Parathyroid adenoma (tissue), 2 donors: ENCODE data around the gene ACOX3.

Experiments used
- H2AFZ ChIP-seq: fragments of 300-600 bp; sonication (generic); one replicate; pipeline ENCODE4 v1.7.0; 2017; ENCODE audit warnings: antibody characterized with exemption, mild to moderate bottlenecking
- H3K27ac ChIP-seq: fragments of 300-600 bp; sonication (generic); one replicate; pipeline ENCODE4 v1.7.0; 2017
- H3K27me3 ChIP-seq: fragments of 300-600 bp; sonication (generic); one replicate; pipeline ENCODE4 v1.7.0; 2017; ENCODE audit warnings: low read length; ENCODE audit not compliant: control insufficient read depth, insufficient read depth
- H3K36me3 ChIP-seq: fragments of 300-600 bp; sonication (generic); one replicate; pipeline ENCODE4 v1.7.0; 2017; ENCODE audit warnings: low read length; ENCODE audit not compliant: control insufficient read depth, insufficient read depth
- H3K4me1 ChIP-seq: fragments of 300-600 bp; sonication (generic); one replicate; pipeline ENCODE4 v1.7.0; 2017; ENCODE audit warnings: control low read depth
- H3K4me2 ChIP-seq: fragments of 300-600 bp; sonication (generic); one replicate; pipeline ENCODE4 v1.7.0; 2017; ENCODE audit warnings: low read length
- H3K4me3 ChIP-seq: fragments of 300-600 bp; sonication (generic); one replicate; pipeline ENCODE4 v1.7.0; 2017; ENCODE audit warnings: low read depth, low read length
- H3K79me2 ChIP-seq: fragments of 300-600 bp; sonication (generic); one replicate; pipeline ENCODE4 v1.7.0; 2017; ENCODE audit warnings: control low read depth
- H3K9ac ChIP-seq: fragments of 300-600 bp; sonication (generic); one replicate; pipeline ENCODE4 v1.7.0; 2017; ENCODE audit warnings: mild to moderate bottlenecking
- H3K9me3 ChIP-seq: fragments of 300-600 bp; sonication (generic); one replicate; pipeline ENCODE4 v1.7.0; 2017; ENCODE audit warnings: low read length; ENCODE audit not compliant: control insufficient read depth
- CTCF ChIP-seq: fragments of 300-600 bp; sonication (generic); IDR thresholded peaks from one replicate; pipeline ENCODE4 v1.7.0; 2017; ENCODE audit warnings: antibody characterized with exemption, mild to moderate bottlenecking
- donor health status: primary hyperparathyroidism.

The ACOX3 gene

GRCh38 chr4:8369426-8370105, 71.0 kb downstream of the ACOX3 start:
- Histone ChIP-seq H3K27ac (no peak overlapping the region), H3K79me2 (no peaks in the 10 kb centered on the region), H3K27me3 (no peaks in the 10 kb centered on the region), H3K36me3 (no peaks in the 10 kb centered on the region), H3K9me3 (no peaks in the 10 kb centered on the region), H3K4me2 (no peak overlapping the region), H3K9ac (no peak overlapping the region), H2AFZ (no peak overlapping the region), H3K4me3 (no peak overlapping the region), H3K4me1 (no peaks in the 10 kb centered on the region)
- no peak for TF ChIP-seq CTCF

DNA sequence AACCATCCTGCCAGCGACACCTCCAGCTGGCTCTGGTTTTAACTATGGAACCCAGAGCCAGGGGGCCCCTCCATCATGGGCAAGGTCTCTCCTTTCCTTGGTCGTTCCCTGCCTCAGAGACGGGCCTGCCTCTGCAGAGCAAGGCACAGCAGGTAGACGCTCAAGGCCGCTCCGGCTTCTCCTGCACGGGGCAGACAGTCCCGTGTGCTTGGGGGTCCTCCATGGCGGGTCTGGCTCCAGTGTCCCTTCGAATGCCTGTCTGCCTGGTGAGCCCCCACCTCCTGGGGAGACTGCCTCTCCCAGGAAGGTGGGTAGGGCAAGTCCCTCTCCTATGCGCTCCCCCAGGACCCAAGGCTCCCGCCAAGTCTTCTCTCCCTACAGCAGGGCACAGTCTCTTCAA, 71.5 kb downstream of the ACOX3 start:
- H3K36me3 ChIP-seq: no peaks in the 10 kb centered on the region
- no peak overlapping the region for H3K27ac ChIP-seq

DNA sequence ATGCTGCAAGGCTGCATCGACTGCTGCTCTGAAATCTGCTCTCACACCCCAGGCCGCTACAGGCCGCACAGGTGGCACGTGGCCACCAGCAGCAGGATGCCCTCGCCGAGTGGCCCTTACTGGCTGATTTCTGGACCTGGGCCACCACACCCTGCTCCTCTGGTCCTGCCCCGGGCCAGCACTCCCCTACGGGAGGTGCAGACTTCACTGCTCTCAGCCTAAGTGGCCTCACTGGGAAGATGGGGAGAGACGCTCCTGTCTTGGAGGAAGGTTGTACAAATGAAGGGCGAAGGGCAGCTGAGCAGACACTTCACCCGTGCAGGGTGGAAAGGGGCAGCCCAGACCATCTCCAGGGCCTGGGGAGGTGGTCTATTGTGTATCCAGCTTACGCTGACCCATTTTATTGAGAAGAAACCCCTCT, 72.5 kb downstream of the ACOX3 start:
- Histone ChIP-seq H2AFZ (no peak overlapping the region), H3K27me3 (no peaks in the 10 kb centered on the region), H3K9me3 (no peaks in the 10 kb centered on the region), H3K4me1 (no peaks in the 10 kb centered on the region), H3K36me3 (no peaks in the 10 kb centered on the region), H3K9ac (no peak overlapping the region), H3K79me2 (no peaks in the 10 kb centered on the region), H3K4me3 (no peak overlapping the region), H3K27ac (no peak overlapping the region), H3K4me2 (no peak overlapping the region)
- TF ChIP-seq CTCF: no peak

More for the DNA sequence above, 71.5 kb downstream of the ACOX3 start:
- Histone ChIP-seq H3K27me3 (no peaks in the 10 kb centered on the region), H3K79me2 (no peaks in the 10 kb centered on the region), H3K4me2 (no peak overlapping the region), H3K9ac (no peak overlapping the region), H2AFZ (no peak overlapping the region), H3K9me3 (no peaks in the 10 kb centered on the region), H3K4me1 (no peaks in the 10 kb centered on the region), H3K4me3 (no peak overlapping the region)
- TF ChIP-seq CTCF: no peak

DNA sequence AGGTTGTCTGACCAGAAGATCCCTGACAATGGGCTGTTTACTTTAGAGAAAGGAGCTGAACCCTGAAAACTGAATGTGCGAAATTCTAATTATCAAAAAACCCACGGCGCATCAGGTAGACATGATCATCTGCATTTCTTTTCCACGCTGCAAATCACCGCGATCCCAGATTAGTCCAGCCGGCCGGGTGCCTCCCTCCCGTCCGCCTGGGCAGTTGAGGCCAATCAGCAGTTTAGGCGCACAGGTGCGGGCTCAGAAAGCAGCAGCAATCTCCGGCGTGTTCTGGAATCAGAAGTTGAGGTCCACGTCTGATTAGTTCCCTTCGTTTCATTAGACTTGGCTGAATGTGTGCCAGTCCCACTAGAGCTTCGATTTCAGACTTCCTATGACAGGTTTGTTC, 73.9 kb downstream of the ACOX3 start:
- H3K9ac ChIP-seq: no peak overlapping the region
- H3K4me3 ChIP-seq: no peak overlapping the region
- H3K9me3 ChIP-seq: no peaks in the 10 kb centered on the region
- no peaks in the 10 kb centered on the region for H3K36me3 ChIP-seq
- H3K79me2 ChIP-seq: no peaks in the 10 kb centered on the region
- H2AFZ ChIP-seq: no peak overlapping the region
- H3K4me2 ChIP-seq: no peak overlapping the region
- H3K4me1 ChIP-seq: no peaks in the 10 kb centered on the region
- no peaks in the 10 kb centered on the region for H3K27me3 ChIP-seq
- no peak for TF ChIP-seq CTCF
- no peak overlapping the region for H3K27ac ChIP-seq

DNA sequence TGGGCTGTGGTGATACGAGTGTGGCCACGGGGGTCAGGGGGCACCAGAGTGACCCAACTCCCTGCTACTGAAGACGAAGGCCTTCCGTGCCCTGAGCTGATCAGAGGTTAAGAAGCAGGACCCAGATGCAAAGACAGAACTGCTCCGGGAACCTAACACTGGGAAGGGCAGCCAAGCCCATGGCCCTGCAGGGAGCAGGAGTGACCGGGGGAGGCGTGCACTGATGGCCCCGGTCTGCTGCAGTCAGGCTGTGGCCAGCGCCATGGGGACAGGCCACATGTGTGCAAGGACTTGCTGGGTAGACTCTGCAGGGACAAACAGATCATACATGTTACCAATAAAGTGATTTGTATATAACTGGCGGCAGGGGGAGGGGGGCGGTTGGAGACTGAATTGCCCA, 74.6 kb downstream of the ACOX3 start:
- Histone ChIP-seq H3K9me3 (no peaks in the 10 kb centered on the region), H3K36me3 (no peaks in the 10 kb centered on the region), H3K4me1 (no peaks in the 10 kb centered on the region), H3K4me3 (no peak overlapping the region), H3K27me3 (no peaks in the 10 kb centered on the region), H2AFZ (no peak overlapping the region), H3K27ac (no peak overlapping the region), H3K79me2 (no peaks in the 10 kb centered on the region), H3K9ac (no peak overlapping the region), H3K4me2 (no peak overlapping the region)
- TF ChIP-seq CTCF: no peak
